Gastrocnemius medialis (tissue), 4 donors: ENCODE measurements around the gene RSU1. TPM values are rescaled to one million over a fixed set of nuclear protein-coding genes. Genes with fewer than 3 reads are reported as not detected.
"Not testable (repeated sequence)": the region's sequence is repeated elsewhere in the genome, so short reads cannot be mapped to it uniquely, and the experiment has no call there.

ENCODE experiments used
- ATAC-seq, 2 donors: fragments of 150-250 bp; one replicate each; pipeline ENCODE4 v1.9.1; 2016
- DNase-seq, 2 donors: peaks; one replicate each; pipeline ENCODE4 v3.0.0-alpha.2; 2019
- H3K27ac ChIP-seq, 4 donors: fragments of 200-600 bp; sonication (generic); 1 replicate in 1 of 4; 2 replicates in 3 of 4; pipeline ENCODE4 v1.5.1; 2016 to 2018; ENCODE audit warnings: mild to moderate bottlenecking in 2 of 4, moderate library complexity in 1 of 4
- H3K27me3 ChIP-seq, 3 donors: fragments of 200-600 bp; sonication (generic) in 2 of 3; 1 replicate in 1 of 3; 2 replicates in 2 of 3; pipeline versions ENCODE4 v1.5.1 to v1.6.0; 2016 to 2019; ENCODE audit warnings: mild to moderate bottlenecking in 1 of 3, moderate library complexity in 1 of 3
- H3K36me3 ChIP-seq, 2 donors: fragments of 200-600 bp; sonication (generic) in 1 of 2; one replicate each; pipeline ENCODE4 v1.5.1; 2017 to 2018
- H3K4me1 ChIP-seq, 2 donors: fragments of 200-600 bp; sonication (generic) in 1 of 2; one replicate each; pipeline ENCODE4 v1.5.1; 2016 to 2017; ENCODE audit warnings: mild to moderate bottlenecking in 2 of 2
- H3K4me3 ChIP-seq, 4 donors: fragments of 200-600 bp; sonication (generic) in 3 of 4; 1 replicate in 1 of 4; 2 replicates in 3 of 4; pipeline ENCODE4 v1.5.1; 2016 to 2019; ENCODE audit warnings: mild to moderate bottlenecking in 2 of 4
- H3K9me3 ChIP-seq, 3 donors: fragments of 200-600 bp; sonication (generic) in 2 of 3; 1 replicate in 1 of 3; 2 replicates in 2 of 3; pipeline ENCODE4 v1.5.1; 2016 to 2019
- CTCF ChIP-seq, 5 experiments: fragments of 450-650 bp in 3 of 5; fragments of 200-600 bp in 2 of 5; sonication (generic) in 2 of 5; IDR thresholded peaks in 4 of 5; conservative IDR thresholded peaks in 1 of 5; 1 replicate in 4 of 5; 2 replicates in 1 of 5; pipeline ENCODE4 v1.5.1; 2016 to 2019; ENCODE audit warnings: antibody characterized with exemption in 5 of 5, mild to moderate bottlenecking in 3 of 5, moderate library complexity in 3 of 5
- POLR2A ChIP-seq, 2 donors: fragments of 450-650 bp; IDR thresholded peaks; one replicate each; pipeline ENCODE4 v1.6.1; 2017; ENCODE audit warnings: antibody characterized with exemption in 2 of 2, mild to moderate bottlenecking in 2 of 2, moderate library complexity in 2 of 2
- in situ Hi-C, 4 donors: fragments of 200-750 bp; cut with MboI; loops; one replicate each; pipeline versions ENCODE4 v1.15.0 to v1.8.0; 2017; ENCODE audit warnings: low sequenced_read_pairs in 4 of 4
- intact Hi-C: fragments of 100-400 bp; cut with DNase I; formaldehyde crosslinking; loops from one replicate; pipeline ENCODE4 v1.15.1; 2023; ENCODE audit warnings: low total_unique reads
- total RNA-seq, 4 donors: library from RNA; depleted of rRNA; stranded (reverse); fragments of >200 nt; gene quantifications; one replicate each; pipeline versions ENCODE4 v1.1.0 to v1.2.3, GENCODE V29; 2016

The RSU1 gene
- total RNA-seq, 4 donors from 2014 or later, result 24.2 to 32.8 (median 26.1) TPM

DNA sequence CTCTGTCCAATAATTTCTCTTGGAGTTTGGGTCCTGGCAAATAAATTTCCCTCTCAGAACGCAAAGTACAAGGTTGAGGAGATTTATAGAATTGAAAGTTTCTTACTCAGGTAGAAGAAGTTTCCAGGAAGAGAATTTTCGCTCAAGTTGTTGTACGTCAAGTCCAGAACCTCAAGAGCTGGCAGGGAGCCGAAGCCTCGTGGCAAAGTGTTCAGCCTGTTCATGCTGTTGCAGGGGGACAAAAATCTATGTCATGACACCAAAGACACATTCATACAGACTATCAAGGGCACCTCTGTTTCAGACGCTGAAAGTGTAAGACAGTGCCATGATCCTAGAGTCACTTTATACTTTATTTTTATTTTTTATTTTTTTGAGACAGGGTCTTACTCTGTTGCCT is 62.5 kb downstream of the RSU1 start:
- no peak for TF ChIP-seq POLR2A (IDR thresholded peaks at IDR 0.05)
- TF ChIP-seq CTCF (IDR thresholded peaks at IDR 0.05 in 4 of 5, conservative IDR thresholded peaks at IDR 0.05 in 1 of 5), result no peak
- DNase-seq, result no peak

GRCh38 chr10:16752849-16753248 is 64.4 kb downstream of the RSU1 start:
- H3K9me3 ChIP-seq, intact Hi-C loops, DNase-seq, H3K27ac ChIP-seq, H3K4me3 ChIP-seq, H3K27me3 ChIP-seq, H3K4me1 ChIP-seq, ATAC-seq, in situ Hi-C loops: not testable (repeated sequence)
- H3K36me3 ChIP-seq, result peaks cover 0 to 23% of the 10 kb centered on the region in 2 donors

More for the DNA sequence above, 62.5 kb downstream of the RSU1 start:
- Histone ChIP-seq H3K27me3 (no peaks in the 10 kb centered on the region), H3K27ac (no peak overlapping the region), H3K4me3 (no peak overlapping the region), H3K36me3 (peaks cover 0 to 23% of the 10 kb centered on the region in 2 donors), H3K9me3 (no peaks in the 10 kb centered on the region), H3K4me1 (no peaks in the 10 kb centered on the region)
- in situ Hi-C loops (no loop called here), intact Hi-C loops (no loop called here)
- no peak for ATAC-seq

GRCh38 chr10:16752099-16752498 is 65.1 kb downstream of the RSU1 start:
- in situ Hi-C loops (no loop called here), intact Hi-C loops (no loop called here)
- no peaks in the 10 kb centered on the region for H3K9me3 ChIP-seq
- DNase-seq (no peak), ATAC-seq (no peak)
- H3K4me3 ChIP-seq, result no peak overlapping the region
- H3K27me3 ChIP-seq, result no peaks in the 10 kb centered on the region
- H3K4me1 ChIP-seq, result no peaks in the 10 kb centered on the region
- H3K27ac ChIP-seq, result no peak overlapping the region
- peaks cover 0 to 23% of the 10 kb centered on the region in 2 donors for H3K36me3 ChIP-seq
- TF ChIP-seq CTCF (IDR thresholded peaks at IDR 0.05 in 4 of 5, conservative IDR thresholded peaks at IDR 0.05 in 1 of 5) (no peak), POLR2A (IDR thresholded peaks at IDR 0.05) (no peak)

DNA sequence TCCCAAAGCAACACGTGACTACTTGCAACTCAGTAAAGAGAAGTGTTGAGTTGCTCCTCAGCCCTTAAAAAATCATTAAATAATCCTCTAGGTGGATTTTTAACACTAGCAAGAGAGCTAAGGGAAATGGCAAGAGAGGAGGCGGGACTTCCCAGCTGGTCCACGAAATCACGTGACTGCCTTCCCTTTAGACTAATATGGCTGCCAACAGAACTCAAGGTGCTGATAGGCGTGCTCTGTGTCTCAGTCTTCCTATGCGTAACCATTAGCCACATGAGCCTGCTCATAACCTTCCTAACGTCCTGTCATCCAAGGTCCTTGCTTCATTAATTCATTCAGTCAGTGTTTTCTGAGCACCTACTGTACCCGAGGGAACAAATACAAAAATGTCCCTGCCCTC is 66.0 kb downstream of the RSU1 start:
- H3K4me3 ChIP-seq, result no peak overlapping the region
- H3K36me3 ChIP-seq, result peaks cover 0 to 23% of the 10 kb centered on the region in 2 donors
- H3K4me1 ChIP-seq, result no peaks in the 10 kb centered on the region
- H3K27me3 ChIP-seq, result no peaks in the 10 kb centered on the region
- intact Hi-C loops (no loop called here), in situ Hi-C loops (no loop called here)
- TF ChIP-seq POLR2A (IDR thresholded peaks at IDR 0.05) (no peak), CTCF (IDR thresholded peaks at IDR 0.05 in 4 of 5, conservative IDR thresholded peaks at IDR 0.05 in 1 of 5) (no peak)
- DNase-seq (no peak), ATAC-seq (no peak)
- H3K9me3 ChIP-seq, result no peaks in the 10 kb centered on the region
- H3K27ac ChIP-seq, result no peak overlapping the region

- Histone ChIP-seq H3K36me3 (peaks cover 0 to 23% of the 10 kb centered on the region in 2 donors), H3K4me1 (no peaks in the 10 kb centered on the region), H3K27ac (no peak overlapping the region), H3K27me3 (no peaks in the 10 kb centered on the region), H3K9me3 (no peaks in the 10 kb centered on the region), H3K4me3 (no peak overlapping the region)
- intact Hi-C loops (no loop called here), in situ Hi-C loops (no loop called here)
- DNase-seq (no peak), ATAC-seq (no peak)
- no peak for TF ChIP-seq POLR2A (IDR thresholded peaks at IDR 0.05)
- no peak for TF ChIP-seq CTCF (IDR thresholded peaks at IDR 0.05 in 4 of 5, conservative IDR thresholded peaks at IDR 0.05 in 1 of 5)
These were observed 66.8 kb downstream of the RSU1 start for GRCh38 chr10:16750461-16750860.
